GM19452 (cell line): ENCODE measurements around the gene ELF4.

ENCODE experiments used
- ATAC-seq: cut with Tn5 transposase; IDR thresholded peaks from one replicate; pipeline ENCODE4 v1.9.1; 2021; ENCODE audit not compliant: unreplicated experiment

Gene ELF4

GRCh38 chrX:130110379-130111219, at the start of gene ELF4:
Gene ELF4 (minus strand): TSS chrX:130110497. CDS start chrX:130081330, 29,167 bp downstream.
- ATAC-seq: peak; percentile 39

GRCh38 chrX:130159776-130160175, 49.5 kb upstream of the ELF4 start:
- no peak for ATAC-seq

DNA sequence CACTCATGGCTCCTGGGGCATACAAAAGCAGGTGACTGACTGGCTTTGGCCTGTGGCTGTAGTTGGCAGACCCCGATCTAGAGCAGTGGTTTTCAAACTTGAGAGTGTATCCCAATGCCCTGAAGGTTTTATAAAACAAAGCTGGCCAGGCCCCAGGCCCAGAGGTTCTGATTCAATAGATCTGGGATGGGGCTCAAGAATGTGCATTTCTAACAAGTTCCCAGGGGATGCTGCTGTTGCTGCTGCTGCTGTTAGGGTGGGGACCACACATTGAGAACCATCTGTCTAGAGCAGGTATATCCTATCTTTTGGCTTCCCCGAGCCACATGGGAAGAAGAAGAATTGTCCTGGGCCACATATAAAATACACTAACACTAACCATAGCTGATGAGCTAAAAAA, 48.0 kb upstream of the ELF4 start:
- ATAC-seq: no peak

DNA sequence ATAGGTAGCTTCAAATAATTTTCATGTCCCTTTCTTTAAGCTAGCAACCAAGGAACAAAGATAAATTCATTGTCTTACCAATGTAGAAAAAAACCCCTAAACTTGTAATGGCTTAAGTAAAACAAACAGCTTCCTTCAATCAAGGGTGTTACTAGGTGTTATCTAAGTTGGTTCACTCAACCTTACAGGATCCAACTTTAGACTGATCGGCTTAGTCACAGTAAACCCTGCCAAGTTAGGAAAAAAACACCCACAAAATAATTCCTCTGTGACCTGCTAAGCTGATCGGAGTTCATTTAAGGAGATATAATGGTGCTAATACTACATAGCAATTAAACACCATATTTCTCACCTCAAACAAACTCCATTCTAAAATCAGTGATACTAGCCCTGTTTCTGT, 45.3 kb upstream of the ELF4 start:
- no peak for ATAC-seq

GRCh38 chrX:130147631-130148030, 37.3 kb upstream of the ELF4 start:
- ATAC-seq: no peak

- no peak for ATAC-seq
Measured at GRCh38 chrX:130145123-130145522, 34.8 kb upstream of the ELF4 start.

- no peak for ATAC-seq
Measured at GRCh38 chrX:130144509-130144908, 34.2 kb upstream of the ELF4 start.

DNA sequence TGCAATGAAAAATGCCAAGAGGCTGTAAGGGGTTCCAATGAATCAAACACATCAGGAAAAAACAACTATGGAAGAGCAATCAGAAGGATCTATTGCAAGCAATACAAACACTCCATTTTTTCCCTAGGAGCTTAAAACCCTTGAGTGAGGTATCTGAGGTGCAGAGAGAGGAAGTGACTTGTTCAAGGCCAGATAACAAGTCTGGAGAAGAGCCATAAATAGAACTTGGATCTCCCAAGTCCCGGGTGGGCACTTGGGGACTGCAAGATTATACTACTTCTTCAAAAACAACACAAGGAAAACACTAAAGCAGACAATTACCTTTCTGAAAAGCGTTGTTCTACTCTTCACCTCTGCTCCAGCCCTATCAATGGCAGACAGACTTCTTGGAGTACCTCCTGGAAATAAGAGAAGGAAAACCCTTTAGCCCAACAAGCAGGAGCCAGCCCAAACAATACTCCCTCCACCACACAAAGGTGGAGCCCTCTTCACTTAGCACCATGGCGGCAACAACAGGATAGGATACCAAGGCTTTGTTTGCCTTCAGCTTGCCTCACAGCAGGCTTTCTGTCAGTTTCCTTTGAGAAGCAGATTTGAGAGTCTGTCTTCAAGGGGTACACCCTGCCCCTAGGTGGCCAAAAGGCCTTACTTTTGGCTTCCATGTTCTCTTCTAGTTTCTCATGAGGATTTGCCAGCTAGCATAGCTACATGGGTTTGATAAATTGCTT, 29.3 kb upstream of the ELF4 start:
- no peak for ATAC-seq

DNA sequence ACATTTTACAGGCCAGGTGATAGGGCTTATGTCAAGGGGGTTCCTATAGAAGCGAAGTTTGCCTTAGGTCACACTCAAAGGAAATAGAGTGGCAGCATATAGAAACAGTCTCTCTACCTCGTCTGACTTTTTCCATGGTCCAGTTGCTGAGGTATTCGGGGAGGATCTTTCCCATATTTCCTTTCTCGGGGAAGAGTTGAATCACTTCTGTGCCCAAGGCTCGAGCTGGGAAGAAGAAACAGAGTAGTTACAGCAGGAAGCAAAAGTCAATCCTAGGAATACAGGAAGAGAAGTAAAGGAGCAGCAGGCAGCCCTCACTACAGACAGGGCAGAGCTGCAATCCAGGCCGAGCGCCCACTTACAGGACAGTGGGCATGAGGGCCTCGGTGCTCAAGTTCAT, 26.7 kb upstream of the ELF4 start:
- ATAC-seq: no peak

DNA sequence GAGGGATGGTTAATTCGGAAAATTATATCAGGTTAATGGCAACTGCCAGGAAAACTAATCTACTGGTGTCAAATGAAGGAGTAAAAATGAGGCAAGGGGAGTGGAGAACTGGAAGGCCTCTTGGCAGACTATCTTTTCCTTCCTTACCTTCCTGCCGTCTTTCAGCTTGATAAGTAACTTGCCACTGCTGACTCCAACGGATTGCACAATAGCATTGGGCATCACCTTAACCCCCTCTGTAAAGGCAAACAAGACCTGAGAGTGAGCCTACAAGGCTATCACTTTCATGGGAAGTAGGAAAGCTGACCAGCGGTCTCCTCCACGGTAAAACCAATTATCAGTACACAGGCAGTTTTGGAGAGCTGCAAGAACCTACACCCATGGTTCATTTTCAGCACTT, 26.2 kb upstream of the ELF4 start:
- no peak for ATAC-seq

GRCh38 chrX:130130990-130131389, 20.7 kb upstream of the ELF4 start:
- no peak for ATAC-seq

GRCh38 chrX:130125091-130125874, 15.0 kb upstream of the ELF4 start:
- no peak for ATAC-seq

- ATAC-seq: no peak
Measured at GRCh38 chrX:130124577-130124976, 14.3 kb upstream of the ELF4 start.

DNA sequence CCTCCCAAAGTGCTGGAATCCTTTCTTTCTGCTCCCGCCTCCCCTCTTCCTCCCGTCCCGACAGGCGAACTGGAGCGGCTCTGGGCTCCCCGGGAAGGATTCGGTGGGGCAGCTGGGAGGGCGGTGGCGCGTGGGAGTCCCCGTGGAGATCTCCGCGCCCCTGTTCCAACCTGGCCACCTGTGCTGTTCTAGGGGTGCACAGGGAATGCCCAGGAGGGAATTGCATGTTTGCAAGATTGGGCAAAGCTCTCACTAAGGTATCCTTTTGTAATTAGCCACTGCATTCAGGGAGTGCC, 11.2 kb upstream of the ELF4 start:
- no peak for ATAC-seq

GRCh38 chrX:130120746-130121504, 10.6 kb upstream of the ELF4 start:
- peak; percentile 87 for ATAC-seq

DNA sequence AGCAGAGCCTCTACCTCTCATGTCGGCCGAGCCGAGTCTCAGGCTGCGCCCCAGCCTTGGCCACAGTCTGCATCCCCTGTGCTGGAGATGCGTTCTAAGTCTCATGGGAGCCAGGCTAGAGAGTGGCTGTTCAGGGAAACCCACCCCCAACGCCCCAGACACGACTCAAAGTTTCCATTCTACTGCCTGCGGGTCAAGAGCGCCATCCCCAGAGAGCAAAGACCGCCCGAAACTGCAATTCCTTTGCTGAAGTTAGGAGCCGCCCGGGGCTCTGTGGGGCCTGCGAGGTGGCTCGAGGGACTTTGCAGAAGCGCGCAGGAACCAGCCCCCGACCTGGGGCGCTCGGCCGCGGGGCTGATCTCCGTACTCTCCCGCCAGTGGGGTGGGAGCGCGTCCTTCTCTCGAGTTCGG, 10.0 kb upstream of the ELF4 start:
- ATAC-seq: peak; percentile 36

- no peak for ATAC-seq
Measured at GRCh38 chrX:130119312-130119898, 9.1 kb upstream of the ELF4 start.

DNA sequence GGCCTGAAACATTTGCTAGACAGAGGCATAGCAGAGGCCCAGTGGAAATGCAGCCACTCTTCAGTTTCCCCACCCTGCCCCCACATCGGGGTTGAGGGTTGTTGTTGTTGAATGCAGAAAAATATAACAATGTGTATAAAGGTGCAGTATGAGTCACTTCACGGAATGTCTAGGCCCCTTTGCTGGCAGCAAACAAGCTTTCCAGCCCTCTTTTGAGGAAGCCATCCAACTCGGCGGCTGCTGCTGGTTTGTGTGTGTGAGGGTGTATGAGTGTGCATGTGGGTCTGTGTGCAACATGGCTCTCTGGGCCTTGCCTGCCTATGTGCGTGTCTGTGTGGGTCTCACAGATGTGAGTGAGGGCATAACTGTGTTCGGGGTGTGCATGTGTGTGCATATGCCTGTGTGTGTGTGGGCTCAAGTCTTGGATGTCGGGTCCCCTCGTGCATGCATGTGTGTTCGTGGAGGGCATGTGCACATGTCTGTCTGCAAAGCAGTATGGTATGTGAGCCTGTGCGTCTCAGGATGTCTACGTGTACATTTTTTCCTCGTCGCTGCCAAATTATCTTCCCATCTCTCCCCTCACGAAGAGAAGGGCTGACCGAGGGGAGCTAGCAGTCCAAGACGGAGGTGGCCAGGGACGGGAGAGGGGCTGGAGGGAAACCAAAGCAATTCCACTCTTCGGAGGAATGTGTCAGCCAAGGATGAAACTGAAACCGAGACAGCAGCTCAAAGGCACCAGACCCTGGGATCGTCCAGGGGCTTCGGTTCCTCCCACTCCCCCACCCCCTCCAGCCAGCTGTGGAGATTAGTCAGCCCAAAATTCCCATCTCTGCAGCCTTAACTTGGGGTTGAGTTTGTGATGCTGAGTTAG, 8.4 kb upstream of the ELF4 start:
- ATAC-seq: no peak

DNA sequence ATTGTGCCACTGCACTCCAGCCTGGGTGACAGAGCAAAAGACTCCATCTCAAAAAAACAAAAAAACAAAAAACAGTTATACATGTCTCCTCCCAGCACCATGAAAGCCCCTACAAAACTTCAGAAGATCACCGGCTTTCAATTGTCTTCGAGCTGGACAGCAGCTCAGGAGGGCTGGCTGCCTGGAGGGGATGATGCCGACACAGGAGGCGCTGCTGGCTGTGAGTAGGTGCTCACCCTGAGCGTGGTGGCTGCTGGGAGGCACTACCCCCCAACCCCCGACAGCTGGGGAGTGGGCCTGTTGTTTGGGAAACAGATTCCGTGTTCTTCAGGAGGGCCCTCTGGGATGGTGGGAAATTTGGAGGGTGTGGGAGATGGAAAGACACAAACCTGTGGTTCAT, 6.9 kb upstream of the ELF4 start:
- no peak for ATAC-seq
